Endothelial cell of umbilical vein (primary cell): ENCODE measurements around the gene FRRS1L. TPM values are rescaled to one million over a fixed set of nuclear protein-coding genes. Genes with fewer than 3 reads are reported as not detected.
A peak's percentile ranks its signal among the peaks of the same experiment; 100 is the strongest.

Source experiments
- BruUV-seq: library from RNA; stranded (reverse); fragments of 400-500 nt; replicated peaks from 2 replicates; lab custom pipeline; 2021; lab: Mats Ljungman, UMichigan
- CTCF ChIA-PET: fragments of 300-600, 350-600 bp; sonication (Branson Sonifier 250); formaldehyde crosslinking; loops from one replicate; lab custom pipeline; 2021; ENCODE audit warnings: antibody characterized with exemption, inconsistent platforms; lab: Charles Lee
- POLR2A ChIA-PET: fragments of 300-600, 350-600 bp; sonication (Branson Sonifier 250); formaldehyde crosslinking; loops from one replicate; lab custom pipeline; 2021; ENCODE audit warnings: antibody characterized with exemption, inconsistent platforms; lab: Charles Lee
- DNase-seq: peaks from one replicate; pipeline ENCODE4 v3.0.0-alpha.2; 2011; ENCODE audit warnings: low read depth, low spot score
- FAIRE-seq: peaks from 2 replicates; lab custom pipeline; 2011; peaks lifted over from hg19 to GRCh38; lab: Jason Lieb, UNC
- H2AFZ ChIP-seq: 2 replicates; pipeline ENCODE4 v1.6.0; 2012; ENCODE audit warnings: low read depth, low read length, control low read depth, inconsistent platforms
- H3K27ac ChIP-seq: 2 replicates; pipeline ENCODE4 v1.5.1; 2011; ENCODE audit warnings: low read depth, mild to moderate bottlenecking, control low read depth, low read length, moderate library complexity; ENCODE audit not compliant: insufficient read depth
- H3K27me3 ChIP-seq, 2 experiments: 2 replicates each; pipeline versions ENCODE4 v1.6.0 to v1.6.1; 2011; ENCODE audit warnings: low read length in 2 of 2, mixed read lengths in 1 of 2; ENCODE audit not compliant: control insufficient read depth in 2 of 2, insufficient read depth in 2 of 2
- H3K36me3 ChIP-seq, 2 experiments: 2 replicates in 1 of 2; 3 replicates in 1 of 2; pipeline ENCODE4 v1.5.1; 2011; ENCODE audit warnings: low read length in 2 of 2, mild to moderate bottlenecking in 1 of 2, moderate library complexity in 1 of 2; ENCODE audit not compliant: control insufficient read depth in 2 of 2, insufficient read depth in 2 of 2; ENCODE audit errors: extremely low read depth in 1 of 2
- H3K4me1 ChIP-seq: 3 replicates; pipeline ENCODE4 v1.5.1; 2011; ENCODE audit warnings: mild to moderate bottlenecking, low read length; ENCODE audit not compliant: control insufficient read depth, insufficient read depth; ENCODE audit errors: extremely low read depth
- H3K4me2 ChIP-seq: 2 replicates; pipeline ENCODE4 v1.6.1; 2011; ENCODE audit warnings: low read length, control low read depth, mixed read lengths; ENCODE audit not compliant: insufficient read depth
- H3K4me3 ChIP-seq, 3 experiments: fragments of 200-600 bp in 1 of 3; sonication (generic), shearing (Covaris generic) in 1 of 3; replicated peaks in 1 of 3; 2 replicates each; pipeline ENCODE4 v1.5.1; 2011 to 2016; ENCODE audit warnings: control low read depth in 3 of 3, low read length in 3 of 3, mild to moderate bottlenecking in 2 of 3, inconsistent platforms in 1 of 3, low read depth in 1 of 3, moderate library complexity in 1 of 3; ENCODE audit not compliant: insufficient read depth in 1 of 3
- H3K79me2 ChIP-seq: 2 replicates; pipeline ENCODE4 v1.6.0; 2012; ENCODE audit warnings: low read length, inconsistent platforms; ENCODE audit not compliant: control insufficient read depth, insufficient read depth
- H3K9ac ChIP-seq: replicated peaks from 2 replicates; pipeline ENCODE3; 2011; ENCODE audit warnings: low read length, control low read depth; ENCODE audit not compliant: insufficient read depth; ENCODE audit errors: extremely low read depth
- H3K9me1 ChIP-seq: replicated peaks from 3 replicates; pipeline ENCODE4 v1.6.0; 2011; ENCODE audit warnings: mild to moderate bottlenecking, low read length; ENCODE audit not compliant: control insufficient read depth, insufficient read depth; ENCODE audit errors: extremely low read depth
- H3K9me3 ChIP-seq: replicated peaks from 2 replicates; pipeline ENCODE4 v1.5.1; 2012; ENCODE audit warnings: low read length, inconsistent platforms; ENCODE audit not compliant: control insufficient read depth, insufficient read depth
- H4K20me1 ChIP-seq: replicated peaks from 2 replicates; pipeline ENCODE3; 2011; ENCODE audit warnings: mild to moderate bottlenecking, low read length; ENCODE audit not compliant: control insufficient read depth, insufficient read depth; ENCODE audit errors: extremely low read depth
- CTCF ChIP-seq, 2 donors: IDR thresholded peaks; 1 replicate in 1 of 2; 2 replicates in 1 of 2; pipeline ENCODE4 v1.5.1; 2011; ENCODE audit warnings: low read length in 2 of 2, mild to moderate bottlenecking in 2 of 2, moderate library complexity in 2 of 2, control low read depth in 1 of 2, inconsistent platforms in 1 of 2, low read depth in 1 of 2; ENCODE audit not compliant: insufficient read depth in 1 of 2; ENCODE audit errors: extremely low read depth in 1 of 2
- EZH2 ChIP-seq: IDR thresholded peaks from 2 replicates; pipeline ENCODE4 v1.6.1; 2012; ENCODE audit warnings: borderline replicate concordance, low read depth, mild to moderate bottlenecking, moderate library complexity, low read length, inconsistent platforms; ENCODE audit not compliant: severe bottlenecking
- FOS ChIP-seq: IDR thresholded peaks from 2 replicates; pipeline ENCODE4 v1.6.1; 2011; ENCODE audit warnings: mild to moderate bottlenecking, low read length, moderate library complexity, borderline replicate concordance; ENCODE audit not compliant: insufficient read depth
- GATA2 ChIP-seq: IDR thresholded peaks from 2 replicates; pipeline ENCODE4 v1.7.0; 2011; ENCODE audit warnings: low read depth, mild to moderate bottlenecking, moderate library complexity, mixed read lengths, low read length; ENCODE audit not compliant: insufficient read length, insufficient read depth
- JUN ChIP-seq: IDR thresholded peaks from 2 replicates; pipeline ENCODE4 v1.6.1; 2011; ENCODE audit warnings: borderline replicate concordance, low read depth; ENCODE audit not compliant: insufficient read length, insufficient read depth
- MAX ChIP-seq: IDR thresholded peaks from 2 replicates; pipeline ENCODE4 v1.6.1; 2011; ENCODE audit not compliant: insufficient read depth, insufficient read length
- MYC ChIP-seq: IDR thresholded peaks from one replicate; pipeline ENCODE4 v1.6.1; 2011; ENCODE audit warnings: mild to moderate bottlenecking, low read depth, low read length
- POLR2A ChIP-seq: IDR thresholded peaks from 2 replicates; pipeline ENCODE4 v1.6.1; 2012; ENCODE audit warnings: low read depth, mild to moderate bottlenecking, control low read depth, low read length
- POLR2AphosphoS5 ChIP-seq: IDR thresholded peaks from 2 replicates; pipeline ENCODE4 v1.6.1; 2012; ENCODE audit warnings: low read depth, mild to moderate bottlenecking, control low read depth, low read length, moderate library complexity; ENCODE audit not compliant: insufficient read depth
- dilution Hi-C: fragments of 300-500 bp; cut with MboI; formaldehyde crosslinking; loops from one replicate; pipeline ENCODE4 v1.15.0; 2019; ENCODE audit warnings: low sequenced_read_pairs; ENCODE audit not compliant: extremely low pct_ligation_motif_present
- intact Hi-C: fragments of 100-400 bp; cut with micrococcal nuclease; formaldehyde crosslinking; loops from one replicate; pipeline ENCODE4 v1.10.0; 2022
- polyA plus RNA-seq, 4 experiments: library from polyadenylated mRNA; depleted of rRNA in 3 of 4; stranded (reverse) in 3 of 4; unstranded in 1 of 4; fragments of >200 nt; gene quantifications; 2 replicates each; pipeline versions ENCODE4 v1.2.1 to v1.2.3, GENCODE V29; 2011 to 2012; ENCODE audit warnings: missing spikeins in 1 of 4
- total RNA-seq: library from RNA; stranded (reverse); gene quantifications from 2 replicates; pipeline ENCODE4 v1.2.3, GENCODE V29; 2021

Gene FRRS1L
- total and polyA plus RNA-seq, 2 donors (not counting 3 experiments of a cell fraction or from before 2014, with no cell fraction given), result not detected

GRCh38 chr9:109109967-109110328, 57.1 kb downstream of the FRRS1L start:
- DNase-seq (peak; percentile 36), FAIRE-seq (no peak)
- Histone ChIP-seq H3K4me2 (peak overlapping the region; percentile 78), H3K4me3 (no peak overlapping the region), H2AFZ (no peak overlapping the region), H3K9ac (peak overlapping the region; percentile 74), H3K4me1 (peaks cover 52% of the 10 kb centered on the region), H4K20me1 (no peaks in the 10 kb centered on the region), H3K9me1 (no peaks in the 10 kb centered on the region), H3K9me3 (no peaks in the 10 kb centered on the region), H3K27ac (peak overlapping the region; percentile 77), H3K79me2 (peaks cover 78% of the 10 kb centered on the region), H3K27me3 (no peaks in the 10 kb centered on the region), H3K36me3 (no peaks in the 10 kb centered on the region)
- no TSS peak for BruUV-seq
- CTCF ChIA-PET, result interaction anchor here (1.6 to 2.3 kb wide), 5 partner anchors 9 to 46 kb away, joined by 3 to 14 read pairs (median 5); partner anchors contain the start of gene TMEM245
- intact Hi-C loops, result loop anchor here (1.0 to 10.0 kb wide), 9 partner anchors 8 to 1825 kb away; partner anchors contain the start of genes ABITRAM, CTNNAL1, ELP1 and KLF4
- dilution Hi-C loops, result no loop called here
- TF ChIP-seq JUN, result no peak
- no peak for TF ChIP-seq GATA2
- no peak for TF ChIP-seq MAX
- no peak for TF ChIP-seq EZH2
- TF ChIP-seq POLR2AphosphoS5, result no peak
- no peak for TF ChIP-seq CTCF (IDR thresholded peaks at IDR 0.05; ENCODE audit: extremely low read depth in 1 of 2, insufficient read depth in 1 of 2, low read depth in 1 of 2, low read length in 2 of 2)
- TF ChIP-seq POLR2A, result no peak
- no peak for TF ChIP-seq MYC
- TF ChIP-seq FOS, result no peak
- POLR2A ChIA-PET, result interaction anchor here (1.4 to 2.0 kb wide), 2 partner anchors 9 to 12 kb away, joined by 3 to 8 read pairs; partner anchors contain the start of gene TMEM245
